Ureter (tissue), 1 donor: ENCODE data around the gene CNOT9. TPM values are rescaled to one million over a fixed set of nuclear protein-coding genes. Genes with fewer than 3 reads are reported as not detected.

Source experiments
- total RNA-seq: library from RNA; stranded (reverse); gene quantifications from one replicate; pipeline ENCODE4 v1.2.4, GENCODE V29; 2023
- donor health status: DM: yes; HTN: yes; CAD: no.

Gene CNOT9
- total RNA-seq, 1 donor from 2014 or later = 59.6 TPM

Other genes with a start within 250 kb of the CNOT9 start
- gene CATIP, start 212.0 kb upstream of the CNOT9 start, total RNA-seq = not detected
- gene SLC11A1, start 186.6 kb upstream of the CNOT9 start, total RNA-seq = 16.5 TPM
- gene CTDSP1, start 169.0 kb upstream of the CNOT9 start, total RNA-seq = 153 TPM
- gene VIL1, start 149.7 kb upstream of the CNOT9 start, total RNA-seq = not detected
- 24.8 TPM for gene USP37, start 488 bp upstream of the CNOT9 start, total RNA-seq
- 3.9 TPM for gene PLCD4, start 39.1 kb downstream of the CNOT9 start, total RNA-seq
- 35.4 TPM for gene ZNF142, start 90.8 kb downstream of the CNOT9 start, total RNA-seq
- 48.2 TPM for gene BCS1L, start 90.8 kb downstream of the CNOT9 start, total RNA-seq
- 33.7 TPM for gene RNF25, start 103.2 kb downstream of the CNOT9 start, total RNA-seq
- gene STK36, start 103.2 kb downstream of the CNOT9 start, total RNA-seq = 55.4 TPM
- gene TTLL4, start 142.0 kb downstream of the CNOT9 start, total RNA-seq = 39.1 TPM
- gene CYP27A1, start 213.3 kb downstream of the CNOT9 start, total RNA-seq = 16.4 TPM